Cortex of kidney (tissue), 1 donor: ENCODE results near the gene ARNT2.

ENCODE experiments used
- DNase-seq: peaks from one replicate; lab custom pipeline; 2025; lab: John Stamatoyannopoulos, UW

Gene ARNT2

DNA sequence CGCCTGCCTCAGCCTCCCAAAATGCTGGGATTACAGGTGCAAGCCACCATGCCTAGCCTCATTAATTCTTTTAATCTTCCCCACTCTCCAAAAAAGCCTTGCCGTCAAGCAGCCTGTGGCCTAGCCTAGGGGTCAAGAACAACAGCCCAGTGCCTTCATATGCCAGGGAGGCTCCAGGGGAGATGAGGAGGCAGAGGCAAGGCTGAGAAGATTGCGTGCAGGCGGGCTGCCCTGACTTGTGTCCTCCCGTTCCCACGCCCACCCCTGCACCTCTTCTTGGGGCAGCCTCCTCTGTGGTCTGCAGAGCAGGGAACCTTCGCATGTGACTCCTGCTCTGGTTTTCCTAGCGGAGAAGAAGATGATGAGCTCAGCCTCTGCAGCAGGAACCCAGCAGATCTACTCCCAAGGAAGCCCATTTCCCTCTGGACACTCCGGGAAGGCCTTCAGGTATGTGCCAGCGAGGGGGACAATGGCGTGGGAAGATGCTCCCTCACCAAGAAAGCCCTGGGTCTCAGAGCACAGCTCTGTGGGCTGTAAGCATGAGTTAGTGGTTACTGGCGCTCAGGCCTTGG lies 172.4 kb downstream of the ARNT2 start:
- no peak for DNase-seq

DNA sequence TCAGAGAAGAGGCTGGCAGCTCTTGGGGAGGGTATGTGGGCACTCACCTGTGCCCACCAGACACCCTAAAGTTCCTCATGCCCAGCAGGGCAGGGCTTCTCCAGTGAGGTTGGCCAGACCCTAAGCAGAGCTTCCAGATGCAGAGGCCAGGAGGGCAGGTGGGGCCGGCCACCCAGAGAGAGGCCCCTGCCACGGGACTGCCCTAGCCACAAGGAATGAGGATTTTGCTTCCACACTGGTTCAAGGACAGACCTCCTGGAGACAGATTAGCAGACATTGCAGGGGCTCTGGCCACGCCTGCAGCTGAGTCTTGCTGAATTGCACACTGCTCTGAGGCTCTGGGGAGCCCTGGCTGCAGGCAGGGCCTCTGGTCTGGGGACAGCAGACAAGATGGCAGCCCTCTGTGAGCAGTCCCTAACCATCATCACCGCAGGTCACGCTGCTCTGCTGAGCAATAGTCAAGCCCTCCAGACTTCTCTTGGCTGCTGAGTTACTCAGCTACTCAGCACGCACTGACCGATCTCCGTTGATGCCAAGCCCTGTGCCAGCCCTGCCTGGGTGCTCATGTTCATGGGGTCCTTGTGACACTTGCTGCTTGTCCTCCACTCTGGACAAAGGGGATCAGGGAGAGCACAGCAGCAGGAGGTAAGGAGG lies 173.5 kb downstream of the ARNT2 start:
- no peak for DNase-seq

DNA sequence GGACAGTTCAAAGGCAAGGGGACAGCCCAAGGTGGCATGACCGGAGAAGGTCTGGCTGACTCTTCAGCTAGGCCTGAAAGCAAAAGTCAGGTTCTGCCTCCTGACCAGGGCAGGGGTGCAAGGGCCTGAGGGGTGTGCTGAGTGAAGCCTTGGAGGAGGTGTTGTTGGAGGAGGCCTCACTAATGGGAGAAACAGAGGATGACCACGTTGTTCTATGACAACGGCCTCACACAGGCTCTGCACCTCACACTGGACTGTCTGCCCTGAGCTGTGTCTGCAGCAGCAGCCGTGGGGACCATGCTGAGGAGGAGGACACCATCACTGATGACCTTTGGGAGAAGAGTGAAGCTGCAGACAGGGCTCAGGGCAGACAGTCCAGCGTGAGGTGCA lies 174.0 kb downstream of the ARNT2 start:
- DNase-seq = no peak

DNA sequence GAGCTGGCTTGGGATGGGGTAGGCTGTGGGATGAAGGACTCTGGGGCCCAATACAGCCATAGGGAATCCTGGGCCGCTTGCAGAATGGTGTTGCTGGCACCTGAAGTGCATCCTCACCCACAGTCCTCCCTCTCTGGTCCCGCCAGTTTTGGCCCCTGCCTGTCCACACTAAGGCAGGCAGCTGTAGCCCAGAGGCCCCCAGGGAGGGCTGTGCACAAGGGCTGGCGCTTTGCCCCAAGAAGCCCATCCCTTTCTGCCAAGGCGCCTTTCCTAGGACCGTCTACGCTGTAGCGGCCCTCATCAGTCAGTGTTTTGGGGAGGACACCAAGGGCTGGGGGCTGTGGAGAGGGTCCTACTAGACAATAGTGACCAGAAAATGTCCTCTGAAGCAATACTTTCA lies 174.7 kb downstream of the ARNT2 start:
- DNase-seq = no peak

DNA sequence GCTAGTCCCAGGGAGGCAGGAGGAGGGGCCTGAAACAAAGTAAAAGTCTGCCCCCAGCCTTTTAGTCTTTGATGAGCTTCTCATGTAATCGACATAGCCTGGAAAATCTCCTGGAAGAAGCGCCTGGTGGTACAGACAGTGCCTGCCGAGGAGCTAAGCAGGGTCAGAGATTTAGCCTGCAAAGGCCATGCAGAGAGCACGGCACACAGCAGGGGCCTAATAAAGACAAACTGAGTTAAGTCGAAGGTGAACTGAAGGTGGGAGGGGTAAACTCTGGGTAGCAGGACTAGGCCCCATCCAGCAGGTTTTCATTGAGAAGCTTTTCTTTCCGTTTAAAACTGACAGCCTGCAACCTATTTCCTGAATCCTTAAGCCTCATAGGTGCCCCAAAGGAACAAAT lies 175.4 kb downstream of the ARNT2 start:
- no peak for DNase-seq

DNA sequence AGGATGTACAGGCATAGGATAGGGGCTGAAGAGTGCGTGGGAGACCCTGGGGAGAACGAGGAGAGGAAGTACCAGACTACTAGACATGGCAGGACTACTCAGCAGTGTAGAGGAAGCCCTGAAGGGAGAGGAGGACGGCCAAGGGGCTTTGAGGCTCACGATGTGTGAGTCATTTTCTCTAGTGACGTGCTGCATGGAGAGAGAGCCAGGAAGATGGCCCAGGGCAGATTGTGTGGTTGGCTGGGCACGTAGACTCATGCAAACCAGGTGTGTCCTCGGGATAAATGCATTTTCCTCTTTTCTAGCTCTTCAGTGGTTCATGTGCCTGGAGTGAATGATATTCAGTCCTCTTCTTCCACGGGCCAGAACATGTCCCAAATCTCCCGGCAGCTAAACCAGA lies 175.9 kb downstream of the ARNT2 start:
- DNase-seq = no peak

DNA sequence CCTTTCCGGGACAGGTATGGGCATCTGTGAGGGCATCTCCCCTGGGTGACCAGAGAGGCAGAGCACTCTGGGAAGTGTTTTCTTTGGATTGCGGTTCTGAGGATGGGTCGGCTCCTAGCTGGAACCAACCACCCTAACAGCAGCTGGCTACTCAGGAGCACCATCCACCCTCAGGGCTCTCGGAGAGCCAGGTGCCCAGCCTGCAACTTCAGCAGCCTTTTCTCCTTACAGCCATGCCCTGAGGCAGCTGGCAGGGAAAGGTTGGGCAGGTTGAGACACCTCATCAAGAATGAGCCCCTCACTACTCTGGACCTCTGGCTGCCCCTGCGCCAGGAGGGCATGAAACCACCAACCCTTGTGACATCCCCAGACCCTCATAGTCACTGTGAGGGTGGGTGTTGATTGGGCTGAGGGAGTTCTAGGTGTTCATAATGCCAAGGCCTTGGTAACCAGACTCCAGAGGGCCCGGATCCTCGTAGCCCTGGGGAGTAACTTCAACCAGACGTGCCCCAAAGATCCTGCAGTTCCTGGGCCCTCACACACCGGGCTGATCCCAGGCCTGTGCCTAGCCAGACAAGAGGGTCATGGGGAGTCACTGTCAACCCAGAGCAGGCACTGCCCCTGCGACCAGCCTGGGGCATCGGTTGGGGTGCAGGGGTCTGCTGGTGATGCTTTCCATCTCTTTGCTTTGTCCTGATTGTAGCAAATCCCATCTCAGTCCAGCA lies 176.5 kb downstream of the ARNT2 start:
- DNase-seq = no peak

DNA sequence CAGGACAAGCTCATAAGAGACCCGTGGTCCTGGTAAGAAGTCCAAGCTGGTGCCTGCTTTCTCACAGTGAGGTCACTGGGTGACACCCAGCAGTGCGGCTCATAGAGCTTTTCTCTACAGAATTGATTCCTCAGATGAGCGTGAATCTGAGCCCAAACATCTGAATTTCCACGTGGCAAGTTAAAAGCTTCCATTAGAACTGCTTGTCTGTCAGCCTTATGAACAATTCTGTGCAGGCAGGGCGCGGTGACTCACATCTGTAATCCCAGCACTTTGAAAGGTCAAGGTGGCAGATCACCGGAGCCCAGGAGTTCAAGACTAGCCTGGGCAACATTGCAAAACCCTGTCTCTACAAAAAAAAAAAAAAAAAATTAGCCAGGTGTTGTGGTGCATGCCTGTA lies 177.8 kb downstream of the ARNT2 start:
- DNase-seq = no peak

DNA sequence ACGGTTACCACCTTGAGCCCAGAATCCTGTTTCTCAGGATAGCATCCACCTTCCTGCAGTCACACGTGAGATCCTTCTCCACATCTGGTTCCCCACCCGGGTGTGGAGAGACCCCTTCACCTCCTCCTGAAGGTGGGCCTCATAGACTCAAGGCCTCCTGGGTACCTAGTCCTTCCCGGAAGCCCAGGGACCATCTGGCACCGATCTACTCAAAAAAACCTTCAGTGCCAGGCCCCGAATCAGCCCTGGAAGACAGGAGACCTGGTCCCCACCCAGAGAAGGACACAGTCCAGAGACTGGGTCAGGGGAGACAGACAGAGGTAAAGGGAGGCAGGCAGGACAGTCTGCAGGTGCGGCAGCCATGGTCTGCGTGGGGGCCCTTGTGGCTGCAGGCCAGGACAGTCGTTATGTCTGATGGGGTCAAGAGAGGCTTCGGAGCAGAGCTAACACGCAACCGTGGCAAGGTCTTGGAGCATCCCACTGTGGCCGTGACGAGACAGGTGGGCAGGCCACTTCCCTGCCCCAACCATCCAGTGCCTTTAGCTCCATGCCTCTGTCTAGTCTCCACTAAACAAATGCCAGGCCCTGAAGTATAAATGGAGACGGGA lies 178.7 kb downstream of the ARNT2 start:
- DNase-seq = no peak

DNA sequence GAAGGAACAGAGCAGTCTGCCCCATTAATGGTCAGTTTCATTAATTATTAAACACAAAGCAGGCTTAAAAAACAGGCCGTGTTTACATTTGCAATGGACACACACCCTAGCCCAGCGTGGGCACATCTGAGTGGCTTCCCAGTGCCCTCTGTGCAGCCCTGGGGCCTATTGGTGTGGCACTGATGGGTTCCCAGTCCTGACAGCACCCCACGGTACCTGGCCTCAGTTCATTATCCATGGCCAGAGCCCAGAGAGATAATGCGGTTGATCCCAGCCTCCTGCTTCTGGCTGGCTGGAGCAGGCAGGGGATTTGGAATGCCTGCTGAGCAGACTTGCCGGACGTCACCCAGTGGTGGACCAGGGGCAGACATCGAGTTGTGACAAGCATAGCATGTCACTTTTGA lies 180.4 kb downstream of the ARNT2 start:
- DNase-seq = no peak

DNA sequence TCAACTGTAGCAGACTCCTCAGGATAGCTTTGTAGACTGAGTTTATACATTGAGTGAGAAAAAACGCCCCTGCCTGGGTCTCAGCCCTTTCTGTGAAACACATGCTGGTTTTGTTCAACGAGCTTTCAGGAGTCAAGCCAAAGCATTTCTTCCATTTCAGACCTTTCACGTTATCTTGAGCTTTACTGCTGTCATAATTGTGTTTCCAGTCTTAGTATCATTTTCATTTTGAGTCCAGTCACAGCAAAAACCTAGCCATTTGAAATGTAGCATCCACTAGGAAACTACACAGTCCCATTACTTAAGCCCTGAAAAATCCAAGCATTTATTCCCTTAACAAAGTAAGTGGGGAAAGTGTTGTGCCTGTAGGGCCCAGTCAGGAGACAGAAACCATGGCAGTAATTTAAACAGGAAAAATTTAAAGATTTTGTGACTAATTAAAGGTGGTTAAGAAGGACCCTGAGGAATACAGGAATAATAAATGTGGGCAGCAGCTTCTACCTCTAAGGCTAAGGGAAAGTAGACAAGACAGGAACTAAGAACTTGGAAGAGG lies 180.9 kb downstream of the ARNT2 start:
- DNase-seq = no peak

DNA sequence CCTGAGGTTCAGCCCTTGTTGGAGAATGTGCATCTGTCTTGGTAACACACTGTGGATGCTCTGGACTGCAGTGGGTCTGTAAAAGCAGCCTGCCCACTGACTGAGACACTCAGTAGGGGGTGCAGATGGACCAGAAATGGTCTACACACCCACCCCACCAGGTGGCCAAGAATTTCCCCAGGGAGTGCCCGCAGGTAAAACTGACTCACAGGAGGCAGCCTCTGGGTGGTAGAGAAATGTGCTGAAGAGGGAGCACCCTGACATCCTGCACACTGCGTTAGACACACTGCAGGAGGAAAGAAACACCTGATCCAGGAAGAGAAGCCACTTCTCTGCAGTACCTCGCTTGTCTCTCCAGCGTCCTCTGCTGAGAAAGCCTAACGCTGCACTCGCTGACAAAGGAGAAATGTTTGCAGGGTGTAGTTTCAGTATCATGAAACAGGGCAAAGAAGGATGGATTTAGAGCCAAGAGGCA lies 181.4 kb downstream of the ARNT2 start:
- DNase-seq = no peak

DNA sequence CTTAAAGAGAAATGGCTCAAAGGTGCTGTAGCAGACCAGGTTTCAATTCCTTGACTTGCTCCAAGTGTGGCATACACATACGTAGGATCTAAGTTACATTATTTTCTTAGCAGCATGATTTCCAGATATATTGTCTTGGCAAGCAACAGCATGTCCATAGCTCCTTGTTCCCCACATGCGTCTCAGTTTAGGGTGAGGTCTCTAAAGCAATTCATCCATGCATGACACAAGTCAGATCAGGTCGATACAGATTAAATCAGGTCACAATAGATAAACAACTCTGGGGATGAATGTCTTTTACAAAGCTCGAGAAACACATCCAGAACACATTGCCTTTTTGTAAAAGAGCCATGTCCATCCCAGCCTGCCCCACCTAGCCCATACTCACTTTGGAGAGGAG lies 182.0 kb downstream of the ARNT2 start:
- DNase-seq = no peak

DNA sequence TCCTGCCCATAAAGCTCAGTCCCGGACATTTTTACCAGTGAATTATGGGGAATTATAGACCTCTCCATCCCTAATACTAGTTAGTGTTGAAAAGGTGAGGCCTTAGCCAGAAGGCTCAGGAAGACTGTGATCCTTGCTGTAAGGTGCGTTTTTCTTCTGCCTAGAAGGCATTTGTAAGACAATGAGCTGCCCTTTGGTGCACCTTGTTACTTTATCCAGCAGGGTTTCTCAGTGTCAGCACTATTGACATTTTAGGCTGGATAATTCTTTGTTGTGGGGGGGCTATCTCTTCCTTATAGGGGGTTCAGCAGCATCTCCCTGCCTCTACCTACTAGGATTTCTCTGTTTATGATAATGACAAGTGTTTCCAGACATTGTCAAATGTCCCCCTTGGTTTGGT lies 182.8 kb downstream of the ARNT2 start:
- DNase-seq = no peak

DNA sequence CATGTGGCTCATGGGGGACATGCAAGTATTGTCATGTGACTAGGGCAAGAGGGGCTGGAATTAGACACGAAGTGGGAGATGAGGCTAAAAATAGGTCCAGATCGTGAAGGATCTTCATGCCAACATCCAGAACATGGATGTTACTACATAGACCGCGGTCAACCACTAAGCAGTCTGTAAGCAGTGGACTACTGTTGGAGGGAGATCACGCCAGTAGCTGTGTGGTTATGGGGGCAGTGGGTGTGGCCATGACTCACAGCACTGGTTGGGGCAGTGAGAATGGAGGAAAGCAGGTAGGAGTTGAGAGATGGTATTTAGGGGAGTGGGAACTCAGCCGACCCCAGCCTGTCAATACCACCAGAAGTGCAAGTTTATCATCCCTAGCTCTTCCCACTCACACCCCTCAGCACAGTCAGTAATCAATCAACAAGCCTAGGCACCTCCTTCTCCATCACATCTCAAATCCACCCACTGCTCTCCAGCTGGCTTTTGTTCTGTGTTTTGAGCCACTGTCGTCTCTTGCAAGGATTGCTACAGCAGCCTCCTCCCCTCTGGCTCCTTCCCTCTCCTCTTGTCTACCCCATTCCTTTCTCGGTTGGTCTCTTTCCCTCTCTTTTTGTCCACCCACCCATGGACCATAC lies 183.8 kb downstream of the ARNT2 start:
- DNase-seq = no peak

DNA sequence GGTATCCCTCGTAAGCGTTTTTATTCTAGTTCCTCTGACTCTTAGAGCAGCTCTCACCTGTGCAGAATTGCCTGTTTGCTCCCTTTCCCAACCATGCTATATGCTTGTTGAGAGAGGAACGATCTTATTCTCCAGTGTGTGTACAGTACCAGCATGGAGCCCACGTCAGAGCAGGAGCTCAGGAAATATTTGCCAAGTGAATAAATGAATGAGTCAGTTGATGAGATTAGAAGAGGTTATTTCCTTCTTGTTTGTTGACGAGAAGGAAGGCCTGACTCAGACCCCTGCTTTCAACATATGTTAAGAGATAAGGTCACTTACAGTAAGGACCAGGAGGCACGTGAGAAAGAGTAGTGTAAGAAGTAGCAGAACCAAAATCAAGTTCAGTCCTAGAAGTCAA lies 184.6 kb downstream of the ARNT2 start:
- DNase-seq = no peak

DNA sequence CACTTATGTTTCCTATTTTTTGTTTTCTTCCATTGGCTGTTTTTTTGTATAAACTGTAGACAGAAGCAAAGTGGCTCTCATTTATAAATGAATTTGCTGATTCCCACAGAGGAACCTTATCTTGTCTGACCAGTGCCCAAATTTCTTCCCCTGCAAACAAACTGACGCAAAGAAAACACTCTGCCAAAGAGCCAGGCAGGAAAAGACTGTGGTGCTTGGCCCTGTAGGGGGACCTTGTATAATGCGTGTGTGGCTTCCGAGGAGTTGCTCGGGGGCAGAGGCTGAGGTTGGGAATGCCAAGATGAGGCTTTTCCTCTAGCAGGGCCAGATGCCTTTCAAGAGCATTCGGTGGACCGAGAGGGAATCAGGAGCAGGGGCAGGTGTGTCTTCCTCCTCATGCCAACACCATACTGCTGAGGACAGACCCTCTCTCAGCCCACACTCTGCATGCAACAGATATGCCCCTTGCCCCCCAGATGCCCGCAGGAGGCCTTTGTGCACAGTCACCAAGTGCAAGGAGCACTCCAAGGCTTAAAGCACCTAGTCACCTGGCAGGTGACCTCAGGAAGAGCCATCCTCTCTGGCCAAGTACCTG lies 186.7 kb downstream of the ARNT2 start:
- no peak for DNase-seq

DNA sequence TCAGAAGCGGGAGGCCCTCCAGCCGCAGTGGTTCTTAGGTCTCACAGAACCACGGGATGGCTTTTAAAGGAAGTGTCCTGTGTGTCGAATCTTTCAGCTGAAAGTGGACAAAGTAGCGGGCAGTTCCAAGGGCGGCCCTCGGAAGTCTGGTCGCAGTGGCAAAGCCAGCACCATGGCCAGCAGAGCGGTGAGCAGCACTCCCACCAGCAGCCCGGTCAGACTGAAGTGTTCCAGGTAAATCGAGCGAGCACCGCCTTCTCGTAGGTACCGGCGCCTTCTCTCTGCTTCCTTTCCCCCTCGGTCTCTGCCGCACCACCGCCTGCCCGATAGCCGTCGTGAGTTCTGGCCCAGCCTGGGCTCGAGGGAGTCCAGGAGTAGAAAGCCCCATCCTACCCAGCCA lies 187.3 kb downstream of the ARNT2 start:
- no peak for DNase-seq

DNA sequence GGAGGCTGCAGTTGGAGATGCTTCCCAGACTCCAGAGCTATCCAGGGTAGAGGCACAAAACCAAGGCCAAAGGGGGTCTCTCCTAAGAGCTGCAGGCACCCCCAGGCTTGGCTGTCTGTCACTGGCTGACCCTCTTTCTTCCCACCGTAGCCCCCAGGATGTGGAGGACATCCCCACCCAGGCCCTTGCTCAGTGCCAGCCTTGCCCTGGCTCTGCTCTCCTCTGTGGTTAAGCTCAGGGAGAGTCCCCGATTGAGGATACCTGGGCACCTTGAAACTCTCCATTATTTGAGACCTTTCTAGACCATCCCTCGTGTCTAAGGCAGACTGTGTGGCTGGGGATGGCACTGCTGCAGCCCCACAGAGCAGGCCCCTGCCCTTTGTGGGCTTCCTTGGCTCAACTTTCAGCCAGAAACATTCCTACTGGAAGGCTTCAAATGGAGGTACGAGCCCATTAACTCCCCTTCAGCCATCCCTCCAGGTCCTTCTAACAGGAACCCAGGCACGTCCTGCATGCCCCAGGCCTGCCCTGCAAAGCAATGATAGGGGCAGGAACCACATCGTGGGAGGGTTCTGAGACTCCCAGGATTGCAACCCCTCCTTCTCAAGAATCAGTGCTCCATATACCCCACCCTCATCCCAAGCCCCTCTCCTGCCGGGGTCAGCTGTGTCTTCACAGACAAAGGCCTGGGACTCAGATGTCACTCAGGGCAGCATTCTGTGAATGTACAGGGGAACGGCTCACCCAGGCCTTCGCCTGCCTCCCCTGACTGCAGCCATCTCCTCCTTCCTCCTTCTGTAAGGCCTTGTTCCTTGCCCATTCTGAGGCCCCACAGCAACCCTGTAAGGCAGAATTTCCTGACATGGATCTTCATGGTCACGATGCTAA lies 188.0 kb downstream of the ARNT2 start:
- no peak for DNase-seq

DNA sequence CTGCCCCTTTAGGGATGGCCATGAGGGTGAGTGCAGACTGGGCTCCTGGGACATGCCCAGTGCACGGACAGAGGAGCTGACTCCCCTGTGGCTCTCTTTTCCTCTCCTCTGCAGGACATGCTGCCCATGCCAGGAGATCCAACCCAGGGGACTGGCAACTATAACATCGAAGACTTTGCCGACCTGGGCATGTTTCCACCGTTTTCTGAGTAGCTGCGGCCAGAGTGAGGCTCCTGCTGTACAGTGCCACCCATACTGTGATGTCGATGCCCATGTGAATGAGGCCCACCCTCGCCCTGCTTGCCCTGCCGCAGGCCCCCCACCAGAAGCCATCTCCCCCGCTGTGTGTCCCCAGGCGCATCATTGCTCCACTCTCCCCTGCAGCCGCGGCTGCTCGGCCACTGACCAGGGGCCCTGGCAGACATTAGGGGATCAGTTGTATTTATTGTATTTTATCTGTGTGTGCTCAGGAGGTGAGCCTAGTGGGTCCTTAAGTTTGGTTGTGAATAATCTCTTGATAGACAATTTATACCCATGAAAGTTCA lies 189.4 kb downstream of the ARNT2 start:
- DNase-seq = no peak
